Iris pigment epithelial cell (primary cell): ENCODE measurements around the gene RCOR2.
"Not testable (repeated sequence)": the region's sequence is repeated elsewhere in the genome, so short reads cannot be mapped to it uniquely, and the experiment has no call there.

ENCODE experiments used
- DNase-seq: peaks from one replicate; pipeline ENCODE4 v3.0.0-alpha.2; 2011; ENCODE audit warnings: low read depth

RCOR2 gene

DNA sequence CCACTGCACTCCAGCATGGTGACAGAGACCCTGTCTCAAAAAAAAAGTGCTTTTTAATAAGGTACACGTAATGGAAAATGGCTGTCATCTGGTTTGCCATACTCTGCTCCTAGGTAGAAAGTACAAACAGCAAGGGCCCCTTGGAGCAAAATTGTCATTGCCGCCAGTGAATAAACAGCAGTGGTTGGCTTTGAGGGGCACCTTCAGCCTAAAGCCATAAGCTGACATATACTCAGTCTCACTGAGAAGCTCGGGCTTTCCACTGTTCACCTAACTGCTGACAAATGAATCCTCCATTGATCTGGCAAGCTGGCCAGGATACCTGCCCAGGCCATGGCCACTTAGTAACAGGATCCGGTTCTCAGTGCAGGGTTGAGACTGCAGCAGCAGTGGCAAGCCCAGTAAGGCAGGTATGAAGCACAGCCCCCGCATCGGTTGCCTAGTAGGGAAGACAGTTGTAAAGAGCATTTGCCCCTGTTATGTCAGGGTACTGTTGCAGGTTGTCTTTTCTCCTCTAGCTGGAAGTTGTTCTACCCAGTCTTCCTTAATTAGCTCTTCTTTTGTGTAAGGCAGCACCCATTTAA, 39.2 kb downstream of the RCOR2 start:
- DNase-seq = no peak

DNA sequence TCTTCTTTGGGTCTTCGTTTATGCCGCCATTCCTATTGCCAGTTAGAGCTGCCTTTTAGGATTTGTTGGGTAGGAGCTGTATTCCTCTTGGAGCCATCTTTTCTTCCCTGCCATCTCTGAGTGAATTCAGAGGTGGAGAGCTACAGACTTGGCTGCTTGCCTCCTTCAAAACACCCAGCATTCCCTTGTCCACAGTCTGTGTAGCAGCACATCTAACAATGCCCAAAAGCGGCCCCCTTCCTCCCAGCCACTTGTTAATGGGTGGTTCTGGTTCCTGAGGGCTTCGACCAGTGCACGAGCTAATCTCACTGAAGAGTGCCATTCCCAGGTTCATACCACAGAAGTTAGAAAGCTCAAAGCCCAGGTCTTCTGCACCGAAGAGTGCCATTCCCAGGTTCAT, 40.3 kb downstream of the RCOR2 start:
- no peak for DNase-seq

DNA sequence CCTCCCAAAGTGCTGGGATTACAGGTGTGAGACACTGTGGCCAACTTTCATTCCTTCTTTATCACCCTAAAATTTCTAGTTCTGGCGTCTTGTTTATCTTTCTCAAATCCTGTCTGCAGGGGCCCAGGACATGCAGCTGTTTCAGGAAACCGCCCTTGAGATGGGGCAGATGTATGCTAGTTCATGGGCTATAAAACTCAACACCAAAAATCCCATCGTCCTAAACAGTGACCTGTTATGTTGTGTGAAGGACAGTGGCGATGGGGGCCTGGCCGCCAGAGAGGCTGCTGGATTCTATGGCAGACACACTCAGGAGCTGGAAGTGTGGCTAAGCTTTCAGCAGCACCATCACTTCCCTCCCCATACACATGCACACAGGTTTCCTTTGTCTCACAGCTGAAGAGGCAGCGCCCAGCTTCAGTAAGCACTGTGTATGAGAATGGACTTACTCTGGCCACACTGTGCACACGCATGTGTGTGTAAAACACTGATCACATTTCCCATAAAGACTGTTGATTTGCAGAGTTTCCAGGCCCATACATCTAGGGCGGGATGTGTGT, 41.4 kb downstream of the RCOR2 start:
- DNase-seq = no peak

- no peak for DNase-seq
Observed at GRCh38 chr11:63874511-63874910, 42.5 kb downstream of the RCOR2 start.

DNA sequence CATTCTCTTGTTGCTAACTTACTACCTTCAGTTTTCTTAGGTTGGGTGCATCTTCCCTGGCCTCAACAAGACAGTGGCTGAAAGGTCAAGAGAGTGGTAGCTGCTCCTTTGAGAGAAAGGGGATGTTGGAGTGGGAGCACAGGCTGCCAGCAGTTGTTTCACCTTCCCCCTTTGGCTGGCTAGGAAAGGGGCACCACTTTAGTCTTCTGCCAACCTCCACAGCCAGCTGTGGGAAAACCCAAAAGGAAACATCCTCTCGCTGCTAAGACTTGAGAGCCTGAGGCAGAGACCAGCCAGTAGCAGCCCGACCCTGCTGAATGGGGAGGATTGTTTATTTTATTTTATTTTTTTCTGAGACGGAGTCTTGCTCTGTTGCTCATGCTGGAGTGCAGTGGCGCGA, 43.7 kb downstream of the RCOR2 start:
- DNase-seq = no peak

GRCh38 chr11:63872800-63873197, 44.2 kb downstream of the RCOR2 start:
- no peak for DNase-seq

- DNase-seq = peak; percentile 91
Observed at GRCh38 chr11:63871962-63872799, 44.8 kb downstream of the RCOR2 start.

- peak; percentile 20 for DNase-seq
Observed at GRCh38 chr11:63870351-63871140, 46.4 kb downstream of the RCOR2 start.

DNA sequence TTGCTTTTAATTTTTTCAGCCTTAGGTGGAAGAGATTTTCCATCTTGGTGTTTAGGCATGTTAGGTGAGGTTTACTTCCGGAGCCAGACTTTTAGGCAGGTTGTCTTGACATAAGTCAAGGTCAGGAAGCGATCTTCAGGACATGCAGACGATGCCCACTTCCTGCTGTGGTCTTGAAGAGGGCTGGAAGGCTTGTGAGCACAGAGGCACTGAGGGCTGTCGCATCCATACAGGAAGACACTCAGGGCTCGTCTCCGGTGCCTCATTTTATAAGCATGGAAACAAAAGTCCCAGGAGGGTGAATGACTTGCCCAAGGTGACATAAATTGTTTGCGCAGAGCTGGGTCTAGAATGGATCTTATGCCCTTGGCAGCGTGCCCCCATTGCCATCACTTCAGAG, 47.3 kb downstream of the RCOR2 start:
- DNase-seq = no peak

DNA sequence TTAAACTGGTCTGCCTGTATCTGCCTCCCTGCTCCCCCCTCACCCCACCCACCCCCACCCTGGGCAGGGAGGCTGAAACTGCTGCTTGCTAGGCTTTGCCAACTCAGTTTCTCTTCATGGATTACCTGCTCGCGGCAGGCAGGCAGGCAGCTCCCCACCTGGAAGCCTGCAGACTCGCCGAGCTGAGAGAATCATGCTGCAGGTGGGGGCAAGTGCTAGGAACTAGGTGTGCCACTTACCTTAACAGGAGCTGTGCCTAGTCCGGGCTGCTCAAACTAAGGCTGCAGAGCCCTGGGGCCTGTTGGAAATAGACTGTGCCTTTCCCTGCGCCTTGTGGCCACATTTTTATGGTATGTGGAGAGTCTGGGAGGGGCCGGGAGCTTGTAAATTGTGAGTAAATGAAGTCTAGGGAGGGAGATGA, 47.8 kb downstream of the RCOR2 start:
- no peak for DNase-seq

DNA sequence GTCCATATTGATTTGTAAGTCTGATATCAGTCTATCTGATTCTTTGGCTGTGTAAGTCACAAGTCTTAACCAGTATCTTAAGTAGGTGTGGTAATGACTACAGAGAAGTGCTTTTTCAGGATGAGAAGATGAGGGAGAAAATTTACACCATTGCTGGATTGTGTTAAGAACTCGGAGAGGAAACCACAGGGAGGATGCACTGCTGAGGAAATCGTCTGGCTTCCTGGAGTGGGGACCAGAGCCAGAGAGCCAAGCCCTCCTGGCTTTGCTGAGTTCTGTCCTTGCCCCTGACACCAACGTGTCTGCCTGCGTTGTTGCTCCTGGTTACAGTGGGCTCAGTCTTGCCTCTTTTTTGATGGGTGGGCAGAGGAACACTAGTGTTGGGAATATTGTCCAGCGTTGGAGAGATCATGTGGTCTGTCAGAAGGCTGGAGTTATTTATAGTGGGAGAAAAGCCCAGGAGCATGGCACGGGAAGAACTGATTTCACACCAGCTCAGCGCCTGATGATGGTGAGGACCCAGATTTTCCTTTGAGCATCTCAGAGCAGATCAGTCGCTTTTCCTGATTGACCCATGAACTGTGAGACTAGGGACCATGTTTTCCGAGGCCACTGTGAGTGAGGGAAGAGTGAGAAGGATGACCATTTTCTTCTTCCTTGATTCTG, 48.4 kb downstream of the RCOR2 start:
- DNase-seq = no peak

GRCh38 chr11:63867511-63867910, 49.5 kb downstream of the RCOR2 start:
- no peak for DNase-seq

DNA sequence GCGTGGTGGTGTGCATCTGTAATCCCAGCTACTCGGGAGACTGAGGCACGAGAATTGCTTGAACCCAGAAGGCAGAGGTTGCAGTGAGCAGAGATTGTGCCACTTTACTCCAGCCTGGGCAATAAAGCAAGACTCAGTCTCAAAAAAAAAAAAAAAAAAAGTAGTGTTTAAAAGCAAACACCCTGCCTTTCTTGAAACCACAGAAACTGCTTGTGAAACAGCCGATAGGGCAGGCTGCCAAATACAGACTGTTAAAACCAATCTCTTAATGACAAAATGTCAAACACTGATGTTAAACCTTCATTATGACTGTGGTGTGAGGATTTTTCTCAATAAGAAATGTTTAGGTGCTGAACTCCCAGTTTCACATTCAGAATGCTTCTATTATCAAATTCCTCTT, 50.8 kb downstream of the RCOR2 start:
- peak; percentile 81 for DNase-seq

DNA sequence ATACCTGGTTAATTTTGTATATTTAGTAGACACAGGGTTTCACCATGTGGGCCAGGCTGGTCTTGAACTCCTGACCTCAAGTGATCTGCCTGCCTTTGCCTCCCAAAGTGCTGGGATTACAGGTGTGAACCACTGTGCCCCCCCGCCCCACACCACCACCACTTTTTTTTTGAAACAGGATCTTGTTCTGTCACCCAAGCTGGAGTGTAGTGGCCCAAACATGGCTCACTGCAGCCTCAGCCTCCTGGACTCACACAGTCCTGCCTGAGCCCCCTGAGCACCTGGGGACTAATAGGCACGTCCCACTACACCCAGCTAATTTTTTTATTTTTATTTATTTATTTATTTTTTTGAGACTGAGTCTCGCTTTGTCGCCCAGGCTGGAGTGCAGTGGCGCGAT, 53.3 kb downstream of the RCOR2 start:
- DNase-seq = not testable (repeated sequence)

- DNase-seq = peak; percentile 41
Observed at GRCh38 chr11:63862923-63863322, 54.0 kb downstream of the RCOR2 start.
